SIG-M5 treated with dmso at 0.1 percent for 504 hours (cell line): Measurements from ENCODE around the gene DMRTC1B.
"Not testable (repeated sequence)": the region's sequence is repeated elsewhere in the genome, so short reads cannot be mapped to it uniquely, and the experiment has no call there.

Source experiments
- DNase-seq: peaks from one replicate; lab custom pipeline; 2025; ENCODE audit not compliant: unreplicated experiment; lab: John Stamatoyannopoulos, UW

The DMRTC1B gene, protein sequence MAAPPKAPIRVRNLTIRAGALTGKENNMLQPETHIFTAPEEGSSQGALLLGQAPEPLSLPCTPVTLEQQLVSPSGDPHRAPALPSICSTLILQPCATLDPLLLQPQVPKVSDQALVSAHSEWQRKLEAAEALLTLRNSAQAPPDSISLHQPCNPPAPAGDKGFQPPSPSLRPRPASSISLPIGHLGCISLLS

DNA sequence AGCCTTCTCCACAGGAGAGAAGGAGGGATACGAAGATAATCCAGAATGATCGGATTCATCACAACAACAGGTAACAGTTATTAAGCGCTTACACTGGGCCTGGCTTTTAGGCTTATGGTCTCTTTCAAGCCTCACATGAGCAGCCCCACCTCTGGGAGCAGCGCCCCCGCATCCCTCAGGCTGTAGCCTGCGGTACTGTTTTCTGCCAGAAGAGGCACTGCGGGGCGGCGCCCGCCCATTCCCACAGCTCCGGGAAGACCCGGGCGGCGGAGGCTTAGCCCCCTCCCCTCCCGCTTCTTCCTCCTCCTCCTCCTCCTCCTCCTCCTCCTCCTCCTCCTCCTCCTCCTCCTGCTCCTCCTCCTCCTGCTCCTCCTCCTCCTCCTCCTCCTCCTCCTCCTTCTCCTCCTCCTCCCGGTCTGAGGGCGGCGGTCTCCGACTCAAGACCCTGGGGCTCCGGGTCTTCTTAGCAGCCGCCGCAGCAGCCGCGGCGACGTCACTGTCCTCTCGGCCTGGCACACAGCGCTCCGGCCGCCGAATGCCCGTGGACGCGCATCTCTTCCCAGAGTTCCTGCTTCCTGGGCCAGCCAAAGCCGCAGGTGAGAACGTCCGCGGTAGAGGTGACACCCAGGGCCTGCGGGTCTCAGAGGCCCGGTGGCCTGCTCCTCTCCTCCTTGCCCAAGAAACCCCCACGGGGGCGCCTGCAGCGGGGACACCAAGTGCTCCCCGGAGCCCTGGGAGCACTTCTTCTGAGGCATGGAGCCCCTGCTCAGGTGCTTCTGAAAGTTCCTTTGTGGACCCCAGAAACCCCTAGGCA is at the start of gene DMRTC1B:
TSS of gene DMRTC1B (plus strand) at position 238 of the 814 bp plus-strand sequence. CDS start 68,246 bp downstream, outside the sequence.
- not testable (repeated sequence) for DNase-seq

DNA sequence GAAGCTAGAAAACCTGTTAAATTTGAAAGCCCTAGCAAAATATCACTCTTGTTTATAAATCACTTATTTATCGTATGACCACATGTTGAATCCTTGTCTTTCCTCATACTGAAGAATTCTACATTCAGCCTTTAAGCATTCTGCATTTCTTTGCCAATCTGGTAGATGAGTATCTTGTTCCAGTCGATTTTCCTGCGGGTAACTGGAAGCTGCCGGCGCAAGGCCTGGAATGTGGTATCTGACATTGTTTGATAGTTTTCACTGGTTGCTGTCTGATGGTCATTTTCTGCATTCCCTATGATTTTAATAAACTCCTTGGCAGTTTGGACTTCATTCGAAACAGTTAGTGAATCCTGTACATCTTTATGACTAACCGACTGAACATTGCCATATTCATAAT is 48.8 kb upstream of the DMRTC1B start:
- DNase-seq, result no peak

DNA sequence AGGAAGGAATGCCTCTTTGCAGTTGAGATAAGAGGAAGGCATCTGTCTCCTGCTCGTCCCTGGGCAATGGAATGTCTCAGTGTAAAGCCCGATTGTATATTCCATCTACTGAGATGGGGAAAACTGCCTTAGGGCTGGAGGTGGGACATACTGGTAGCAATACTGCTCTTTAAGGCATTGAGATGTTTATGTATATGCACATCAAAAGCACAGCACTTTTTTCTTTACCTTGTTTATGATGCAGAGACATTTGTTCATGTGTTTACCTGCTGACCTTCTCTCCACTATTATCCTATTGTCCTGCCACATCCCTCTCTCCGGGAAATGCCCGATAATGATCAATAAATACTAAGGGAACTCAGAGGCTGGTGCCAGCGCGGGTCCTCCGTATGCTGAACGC is 43.1 kb upstream of the DMRTC1B start:
- not testable (repeated sequence) for DNase-seq

DNA sequence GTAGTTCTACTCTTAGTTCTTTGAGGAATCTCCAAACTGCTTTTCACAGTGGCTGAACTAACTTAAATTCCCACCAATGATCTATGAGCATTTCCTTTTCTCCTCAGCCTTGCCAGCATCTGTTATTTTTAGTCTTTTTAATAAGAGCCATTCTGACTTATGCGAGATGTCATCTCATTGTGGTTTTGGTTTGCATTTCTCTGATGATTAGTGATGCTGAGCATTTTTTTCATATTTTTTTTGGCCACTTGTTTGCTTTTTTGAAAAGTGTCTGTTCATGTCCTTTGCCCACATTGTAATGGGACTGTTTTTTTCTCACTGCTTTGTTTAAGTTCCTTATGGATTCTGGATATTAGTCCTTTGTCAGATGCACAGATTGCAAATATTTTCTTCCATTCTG is 41.1 kb upstream of the DMRTC1B start:
- no peak for DNase-seq

DNA sequence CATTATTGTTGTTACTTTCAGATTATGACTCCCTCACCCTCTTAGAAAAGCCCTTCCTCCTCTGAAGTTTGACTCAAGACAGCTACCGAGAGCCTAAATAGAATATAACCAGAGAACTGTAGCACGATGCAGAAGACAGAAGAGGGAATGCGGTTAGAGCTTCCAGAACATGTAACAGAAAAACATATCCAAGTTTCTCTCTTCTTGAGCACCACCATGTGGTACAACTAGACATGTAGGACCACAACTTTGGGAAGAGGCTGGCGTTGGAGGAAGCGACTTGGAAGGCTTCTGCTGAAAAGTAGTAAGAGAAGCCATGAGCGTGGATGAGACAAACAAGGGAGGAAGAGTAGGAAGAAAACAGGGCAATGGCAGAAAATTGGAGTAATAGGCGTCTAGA is 31.1 kb upstream of the DMRTC1B start:
- not testable (repeated sequence) for DNase-seq

DNA sequence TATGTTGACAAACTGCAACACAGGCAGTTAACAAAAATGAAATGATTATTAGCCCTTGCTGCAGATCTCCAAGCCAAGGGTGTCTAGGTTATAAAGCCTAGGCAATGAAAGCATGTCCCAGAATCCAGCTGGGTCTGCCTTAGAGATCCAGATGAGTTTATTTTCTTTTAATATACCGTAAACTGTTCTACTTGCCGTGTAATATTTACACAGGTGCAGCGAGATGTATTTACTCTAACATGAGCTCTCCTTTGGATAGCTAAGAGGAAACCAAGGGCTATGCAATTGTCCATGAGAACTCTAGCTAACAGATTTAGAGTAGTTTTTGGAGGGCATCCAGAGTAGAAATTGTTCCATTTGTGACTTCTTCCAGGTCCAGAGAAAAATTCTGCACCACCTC is 28.1 kb upstream of the DMRTC1B start:
- not testable (repeated sequence) for DNase-seq

DNA sequence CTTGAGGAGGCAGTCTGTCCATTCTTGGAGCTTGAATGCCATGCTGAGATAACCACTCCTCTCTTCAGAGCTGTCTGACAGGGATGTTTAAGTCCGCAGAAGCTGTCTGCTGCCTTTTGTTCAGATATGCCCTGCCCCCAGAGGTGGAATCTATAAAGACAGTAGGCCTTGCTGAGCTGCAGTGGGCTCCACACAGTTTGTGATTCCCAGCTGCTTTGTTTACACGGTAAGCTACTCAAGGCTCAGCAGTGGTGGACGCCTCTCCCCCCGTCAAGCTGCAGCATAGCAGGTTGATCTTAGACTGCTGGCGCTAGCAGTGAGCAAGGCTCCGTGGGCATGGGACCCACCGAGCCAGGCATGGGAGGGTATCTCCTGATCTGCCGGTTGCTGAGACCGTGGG is 16.2 kb upstream of the DMRTC1B start:
- not testable (repeated sequence) for DNase-seq

DNA sequence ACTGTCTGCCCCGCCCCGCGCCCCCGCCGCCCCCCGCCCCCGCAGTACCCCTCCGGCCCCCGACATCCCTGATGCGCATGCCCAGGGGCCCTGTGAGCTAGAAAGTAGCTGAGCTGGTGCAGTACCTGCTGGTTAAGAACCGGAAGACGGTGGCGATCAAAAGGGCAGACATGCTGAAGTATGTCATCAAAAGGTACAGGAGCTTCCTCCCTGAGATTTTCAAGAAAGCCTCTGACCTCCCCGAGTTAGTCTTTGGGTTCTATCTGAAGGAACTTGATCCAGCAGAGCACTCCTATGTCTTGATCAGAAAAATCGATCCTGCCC is 739 bp downstream of the DMRTC1B start:
- not testable (repeated sequence) for DNase-seq

DNA sequence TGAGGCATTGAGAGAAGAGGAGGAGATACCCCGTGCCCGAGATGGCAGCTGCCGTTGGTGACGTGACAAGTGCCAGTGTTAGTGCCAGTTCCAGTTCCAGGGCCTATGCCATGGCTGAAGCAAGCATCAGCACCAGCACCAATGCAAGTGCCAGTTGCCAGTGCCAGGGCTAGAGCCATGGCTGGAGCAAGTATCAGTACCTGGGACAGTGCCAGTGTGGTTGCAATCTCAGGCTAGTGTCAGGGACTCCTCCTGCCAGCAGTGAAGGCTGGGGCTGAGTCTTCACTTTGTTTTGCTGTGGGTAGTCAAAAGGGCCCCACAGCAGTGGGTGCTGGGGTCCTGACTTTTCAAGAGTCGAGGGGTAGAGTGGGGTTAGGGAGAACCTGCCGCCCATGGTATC is 1.5 kb downstream of the DMRTC1B start:
- not testable (repeated sequence) for DNase-seq

DNA sequence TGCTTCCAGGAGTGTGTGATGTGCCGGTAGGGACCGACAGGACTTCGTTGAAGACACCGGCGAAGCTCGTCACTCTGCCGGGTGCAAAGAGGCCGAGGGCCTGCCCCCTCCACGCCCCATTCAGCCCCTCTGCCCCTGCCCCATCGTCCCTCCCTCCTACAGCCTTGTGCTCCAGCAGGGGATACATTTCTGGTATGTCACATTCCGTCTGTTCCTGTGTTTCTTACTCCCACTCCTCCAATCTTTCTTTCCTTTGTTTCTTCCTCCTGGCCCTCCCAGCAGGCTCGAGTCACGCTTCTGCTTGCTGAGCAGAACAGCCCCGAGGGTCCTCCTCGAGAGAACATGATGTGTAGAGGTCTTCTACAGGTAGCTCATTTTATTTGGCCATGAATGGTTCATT is 5.9 kb downstream of the DMRTC1B start, which contains the start of gene FAM236B:
TSS of gene FAM236B (minus strand) at position 101 of the 400 bp plus-strand sequence. CDS start at position 1, 100 bp downstream.
- not testable (repeated sequence) for DNase-seq

DNA sequence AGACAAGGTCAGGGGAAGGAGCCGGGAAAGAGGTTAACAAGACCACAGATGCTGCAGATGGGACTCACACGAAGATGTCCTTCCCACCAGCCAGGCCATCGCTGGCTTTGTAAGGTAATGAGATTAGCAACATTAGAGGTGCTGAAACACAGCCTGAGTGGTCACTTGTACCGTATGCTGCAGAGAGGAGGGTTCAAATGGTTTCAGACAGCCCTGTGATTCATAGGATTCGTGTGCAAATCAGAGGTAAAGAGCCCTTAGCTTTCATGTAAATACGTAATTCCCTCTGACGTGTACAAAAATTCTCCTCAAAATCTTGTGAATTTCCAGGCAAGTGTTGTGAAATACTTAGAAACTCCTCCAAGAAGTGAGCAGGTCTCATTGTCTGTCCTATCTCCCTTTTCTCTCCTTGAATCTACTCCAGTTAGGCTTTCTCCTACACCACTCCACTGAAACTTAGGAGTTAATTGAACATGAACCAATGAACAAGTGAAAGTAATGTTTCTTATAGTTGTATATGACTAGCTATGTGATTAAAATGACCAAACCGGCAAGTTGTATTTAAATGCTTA is 6.8 kb downstream of the DMRTC1B start:
- DNase-seq, result not testable (repeated sequence)

DNA sequence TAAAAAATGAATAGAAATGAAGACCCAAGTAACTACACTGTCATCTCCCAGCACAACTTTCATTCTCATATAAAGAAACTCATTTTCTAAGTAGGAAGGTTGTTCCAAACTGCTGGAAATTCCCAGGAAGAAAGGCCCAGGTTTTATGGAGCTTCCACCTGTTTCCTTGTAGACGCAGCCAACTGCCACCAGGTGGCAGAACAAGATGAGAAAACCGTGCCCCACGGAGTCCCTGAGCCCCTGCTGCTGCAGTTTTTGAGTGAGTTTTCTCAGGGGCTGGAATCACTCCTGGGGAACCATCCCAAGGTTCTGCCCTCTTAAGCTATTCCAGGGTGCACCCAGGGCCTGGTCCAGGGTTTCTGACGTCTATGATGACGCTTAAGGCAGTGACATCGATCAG is 7.3 kb downstream of the DMRTC1B start:
- not testable (repeated sequence) for DNase-seq

DNA sequence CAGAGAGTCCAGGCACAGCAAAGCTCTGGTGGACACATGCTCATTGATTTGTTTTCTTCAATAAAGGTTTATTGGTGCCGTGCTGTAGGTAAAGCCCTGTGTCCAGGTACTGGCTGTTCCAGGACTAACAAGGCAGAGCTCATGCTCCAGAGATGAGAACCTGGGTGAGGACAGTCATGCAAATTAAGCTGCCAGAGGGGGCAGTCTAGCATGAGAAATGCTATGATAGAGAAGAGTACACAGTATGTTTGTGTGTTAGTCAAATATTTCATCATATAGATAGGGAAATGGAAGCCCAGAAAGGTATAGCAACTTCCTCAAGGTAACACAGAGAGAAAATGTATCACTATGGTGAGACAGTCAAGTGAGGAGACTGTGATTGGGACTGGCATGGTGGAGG is 11.5 kb downstream of the DMRTC1B start:
- not testable (repeated sequence) for DNase-seq

DNA sequence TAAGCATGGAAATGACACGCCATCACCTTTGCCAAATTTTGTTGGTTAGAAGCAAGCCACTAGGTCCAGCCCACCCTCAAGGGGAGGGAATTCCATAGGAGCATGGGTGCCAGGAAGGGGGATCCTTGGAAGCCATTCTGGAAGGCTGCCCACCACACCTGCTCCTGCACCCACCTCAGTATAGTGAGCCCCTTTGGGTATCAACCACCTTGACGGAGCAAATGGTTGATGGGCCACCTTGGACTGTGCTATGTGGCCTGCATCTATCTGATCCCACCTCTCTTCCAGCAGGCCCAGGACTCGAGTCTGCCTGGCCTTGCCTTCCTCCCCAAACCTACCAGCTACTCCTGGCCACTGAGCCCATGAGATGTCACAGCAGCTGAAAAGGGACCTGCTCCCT is 13.7 kb downstream of the DMRTC1B start:
- DNase-seq, result not testable (repeated sequence)

DNA sequence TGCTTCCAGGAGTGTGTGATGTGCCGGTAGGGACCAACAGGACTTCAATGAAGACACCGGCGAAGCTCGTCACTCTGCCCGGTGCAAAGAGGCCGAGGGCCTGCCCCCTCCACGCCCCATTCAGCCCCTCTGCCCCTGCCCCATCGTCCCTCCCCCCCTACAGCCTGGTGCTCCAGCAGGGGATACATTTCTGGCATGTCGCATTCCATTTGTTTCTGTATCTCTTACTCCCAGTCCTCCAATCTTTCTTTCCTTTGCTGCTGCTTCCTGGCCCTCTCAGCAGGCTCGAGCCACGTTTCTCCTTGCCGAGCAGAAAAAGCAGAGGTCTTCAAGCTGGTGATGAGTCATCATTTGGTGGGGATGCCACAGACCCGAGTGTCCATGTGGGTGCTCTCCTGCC is 31.4 kb downstream of the DMRTC1B start, which contains the start of gene FAM236D:
TSS of gene FAM236D (minus strand) at position 101 of the 400 bp plus-strand sequence. CDS start at position 1, 100 bp downstream.
- not testable (repeated sequence) for DNase-seq

DNA sequence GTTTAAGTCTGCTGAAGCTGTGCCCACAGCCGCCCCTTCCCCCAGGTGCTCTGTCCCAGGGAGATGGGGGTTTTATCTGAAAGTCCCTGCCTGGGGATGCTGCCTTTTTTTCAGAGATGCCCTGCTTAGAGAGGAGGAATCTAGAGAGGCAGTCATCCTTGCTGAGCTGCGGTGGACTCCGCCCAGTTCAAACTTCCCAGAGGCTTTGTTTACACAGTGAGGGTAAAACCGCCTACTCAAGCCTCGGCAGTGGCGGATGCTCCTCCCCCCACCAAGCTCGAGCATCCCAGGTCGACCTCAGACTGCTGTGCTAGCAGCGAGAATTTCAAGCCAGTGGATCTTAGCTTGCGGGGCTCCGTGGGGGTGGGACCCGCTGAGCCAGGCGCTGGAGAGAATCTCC is 54.0 kb downstream of the DMRTC1B start:
- not testable (repeated sequence) for DNase-seq

DNA sequence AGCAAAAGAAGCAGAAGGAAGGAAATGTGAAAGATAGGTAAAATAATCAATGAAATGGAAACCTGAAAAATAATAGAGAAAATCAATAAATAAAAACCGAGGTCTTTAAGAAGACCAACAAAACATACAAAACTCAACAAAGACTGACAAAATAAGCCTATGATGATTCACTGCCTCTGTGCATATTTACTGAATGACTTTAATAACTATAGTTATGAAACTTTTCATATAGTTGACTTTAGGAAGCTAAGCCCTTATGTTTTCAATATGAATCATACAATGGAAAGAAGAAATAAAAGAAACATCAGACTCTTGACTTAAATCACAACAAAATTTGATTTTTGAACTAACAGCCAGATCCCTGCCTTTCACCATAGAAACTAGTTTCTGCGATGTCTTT is 60.8 kb downstream of the DMRTC1B start:
- not testable (repeated sequence) for DNase-seq

DNA sequence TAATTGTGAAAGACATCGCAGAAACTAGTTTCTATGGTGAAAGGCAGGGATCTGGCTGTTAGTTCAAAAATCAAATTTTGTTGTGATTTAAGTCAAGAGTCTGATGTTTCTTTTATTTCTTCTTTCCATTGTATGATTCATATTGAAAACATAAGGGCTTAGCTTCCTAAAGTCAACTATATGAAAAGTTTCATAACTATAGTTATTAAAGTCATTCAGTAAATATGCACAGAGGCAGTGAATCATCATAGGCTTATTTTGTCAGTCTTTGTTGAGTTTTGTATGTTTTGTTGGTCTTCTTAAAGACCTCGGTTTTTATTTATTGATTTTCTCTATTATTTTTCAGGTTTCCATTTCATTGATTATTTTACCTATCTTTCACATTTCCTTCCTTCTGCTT is 106.2 kb downstream of the DMRTC1B start:
- not testable (repeated sequence) for DNase-seq

DNA sequence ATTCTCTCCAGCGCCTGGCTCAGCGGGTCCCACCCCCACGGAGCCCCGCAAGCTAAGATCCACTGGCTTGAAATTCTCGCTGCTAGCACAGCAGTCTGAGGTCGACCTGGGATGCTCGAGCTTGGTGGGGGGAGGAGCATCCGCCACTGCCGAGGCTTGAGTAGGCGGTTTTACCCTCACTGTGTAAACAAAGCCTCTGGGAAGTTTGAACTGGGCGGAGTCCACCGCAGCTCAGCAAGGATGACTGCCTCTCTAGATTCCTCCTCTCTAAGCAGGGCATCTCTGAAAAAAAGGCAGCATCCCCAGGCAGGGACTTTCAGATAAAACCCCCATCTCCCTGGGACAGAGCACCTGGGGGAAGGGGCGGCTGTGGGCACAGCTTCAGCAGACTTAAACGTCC is 113.0 kb downstream of the DMRTC1B start:
- DNase-seq, result not testable (repeated sequence)
